ENCODE results near the gene PRR22. TPM values are rescaled to one million over a fixed set of nuclear protein-coding genes. Genes with fewer than 3 reads are reported as not detected.

The PRR22 gene
- total and polyA plus RNA-seq, 9 of the 15 experiments (the other 6 are each of a cell fraction or from before 2014, with no cell fraction given) = 0.03 to 12.0 (median 2.0) TPM; not detected in 1

GRCh38 chr19:5806905-5807304 is 22.4 kb upstream of the PRR22 start:
- Histone ChIP-seq H3K4me3 (no peak overlapping the region), H3K9ac (ENCODE audit: insufficient read depth in 1 of 2, low read depth in 2 of 2, low read length in 2 of 2) (peak overlapping the region in 1 of 2 experiments; percentile 72; a peak in 1 of 4 replicates), H3K4me1 (replicated peaks in 1 of 2; ENCODE audit: control insufficient read depth in 2 of 2, insufficient read depth in 2 of 2, low read length in 2 of 2) (peaks cover 15 to 47% of the 10 kb centered on the region in 2 experiments), H4K20me1 (replicated peaks; ENCODE audit: control insufficient read depth, insufficient read depth, low read length) (no peaks in the 10 kb centered on the region), H3K9me1 (ENCODE audit: control insufficient read depth, insufficient read depth, low read length) (no peaks in the 10 kb centered on the region), H2AFZ (ENCODE audit: low read depth, low read length) (no peak overlapping the region), H3K4me2 (ENCODE audit: insufficient read depth, low read length) (no peak overlapping the region), H3K9me3 (replicated peaks; ENCODE audit: control insufficient read depth, insufficient read depth, low read depth, low read length) (no peaks in the 10 kb centered on the region), H3K36me3 (ENCODE audit: control insufficient read depth, insufficient read depth, low read length) (no peaks in the 10 kb centered on the region), H3K27me3 (ENCODE audit: control insufficient read depth in 2 of 2, insufficient read depth in 2 of 2, low read length in 2 of 2) (no peaks in the 10 kb centered on the region), H3K27ac (ENCODE audit: extremely low read depth, low read depth, low read length) (no peak overlapping the region), H3K79me2 (ENCODE audit: control insufficient read depth, insufficient read depth, low read length) (no peaks in the 10 kb centered on the region)
- no peak for ATAC-seq
- no peak for TF ChIP-seq EP300 (IDR thresholded peaks at IDR 0.05; ENCODE audit: low read length)
- no peak for TF ChIP-seq ZNF77 (CRISPR knock-in tag; IDR thresholded peaks at IDR 0.05)
- TF ChIP-seq KDM4B (IDR thresholded peaks at IDR 0.05; ENCODE audit: borderline replicate concordance in 2 of 2, low read depth in 1 of 2) = no peak
- in situ Hi-C loops (cut with MboI) (no loop called here), intact Hi-C loops (cut with micrococcal nuclease) (loop anchor here (10.0 kb wide), 1 partner anchor 178 kb away; no protein-coding TSS in a partner anchor)
- no TSS peak for BruUV-seq (replicated peaks)
- WGBS (ENCODE audit: insufficient coverage, low coverage, missing lambda C conversion rate) = 79% methylated on average over 5 of the region's 5 CpGs
- FAIRE-seq = no peak
- ChIA-PET CTCF (ENCODE audit: low intra/inter-chr PET ratio) (interaction anchor here (0.9 to 4.2 kb wide), 3 partner anchors 86 to 215 kb away, joined by 3 to 48 read pairs (median 32); no protein-coding TSS in a partner anchor), POLR2A (interaction anchor here (1.9 kb wide), 1 partner anchor 21 kb away, joined by 12 read pairs; no protein-coding TSS in a partner anchor)
- DNase-seq (ENCODE audit: extremely low read depth in 1 of 4, low spot score in 3 of 4) = no peak

- no peak overlapping the region; the same call in 1 of the 2 replicates for H3K4me3 ChIP-seq
- H3K9me3 ChIP-seq (replicated peaks; ENCODE audit: control insufficient read depth, insufficient read depth, low read depth, low read length) = no peaks in the 10 kb centered on the region
- peak overlapping the region; percentile 60; the same call in 1 of the 2 replicates for H2AFZ ChIP-seq (ENCODE audit: low read depth, low read length)
- no peak overlapping the region for H3K27ac ChIP-seq (ENCODE audit: extremely low read depth, low read depth, low read length)
- POLR2A ChIA-PET = interaction anchor here (0.6 kb wide), 1 partner anchor 93 kb away, joined by 5 read pairs; no protein-coding TSS in a partner anchor
- no peaks in the 10 kb centered on the region for H3K79me2 ChIP-seq (ENCODE audit: control insufficient read depth, insufficient read depth, low read length)
- peak overlapping the region; percentile 13 to 72; a peak in 2 of 4 replicates for H3K9ac ChIP-seq (ENCODE audit: insufficient read depth in 1 of 2, low read depth in 2 of 2, low read length in 2 of 2)
- DNase-seq (ENCODE audit: extremely low read depth in 1 of 4, low spot score in 3 of 4) (no peak), FAIRE-seq (no peak), ATAC-seq (no peak)
- no peak overlapping the region for H3K4me2 ChIP-seq (ENCODE audit: insufficient read depth, low read length)
- H4K20me1 ChIP-seq (replicated peaks; ENCODE audit: control insufficient read depth, insufficient read depth, low read length) = no peaks in the 10 kb centered on the region
- in situ Hi-C loops (cut with MboI) (no loop called here), intact Hi-C loops (cut with micrococcal nuclease) (loop anchor here (10.0 kb wide), 1 partner anchor 179 kb away; no protein-coding TSS in a partner anchor)
- WGBS (ENCODE audit: insufficient coverage, low coverage, missing lambda C conversion rate) = 11% methylated on average over 5 of the region's 6 CpGs
- BruUV-seq (replicated peaks) = no TSS peak
- TF ChIP-seq ARID1B (IDR thresholded peaks at IDR 0.05) = 0 out of 2 replicates have a peak, but pooled peaks have one; percentile 1
- TF ChIP-seq ZNF146 (CRISPR knock-in tag; IDR thresholded peaks at IDR 0.05; ENCODE audit: unreplicated experiment) = no peak
- TF ChIP-seq RCOR1 (IDR thresholded peaks at IDR 0.05; ENCODE audit: borderline replicate concordance in 1 of 2, low read depth in 2 of 2, low read length in 2 of 2) = 0 out of 4 replicates have a peak, but pooled peaks of 1 of the 2 experiments have one; percentile 1
- TF ChIP-seq ZHX1 (conservative IDR thresholded peaks at IDR 0.05; ENCODE audit: low read length) = no peak
- TF ChIP-seq EGR1 (conservative IDR thresholded peaks at IDR 0.05) = no peak
- H3K9me1 ChIP-seq (ENCODE audit: control insufficient read depth, insufficient read depth, low read length) = no peaks in the 10 kb centered on the region
- no peaks in the 10 kb centered on the region for H3K27me3 ChIP-seq (ENCODE audit: control insufficient read depth in 2 of 2, insufficient read depth in 2 of 2, low read length in 2 of 2)
- CTCF ChIA-PET (ENCODE audit: low intra/inter-chr PET ratio) = interaction anchor here (2.8 to 4.2 kb wide), 3 partner anchors 17 to 216 kb away, joined by 20 to 48 read pairs (median 32); no protein-coding TSS in a partner anchor
- H3K36me3 ChIP-seq (ENCODE audit: control insufficient read depth, insufficient read depth, low read length) = no peaks in the 10 kb centered on the region
- peaks cover 20 to 55% of the 10 kb centered on the region in 2 experiments for H3K4me1 ChIP-seq (replicated peaks in 1 of 2; ENCODE audit: control insufficient read depth in 2 of 2, insufficient read depth in 2 of 2, low read length in 2 of 2)
Measured at GRCh38 chr19:5806133-5806489, 21.6 kb upstream of the PRR22 start.

Data from K562 (cell line).